Inflammatory macrophage treated with lipopolysaccharide for 4 hours (primary cell): ENCODE results near the gene ZNF526.

Experiments
- DNase-seq: peaks from one replicate; pipeline ENCODE4 v3.0.0-alpha.2; 2020

ZNF526 gene

GRCh38 chr19:42219812-42220750 is at the start of gene ZNF526:
Gene ZNF526, plus strand, starts transcription at chr19:42220312. Its CDS starts 4,092 bp downstream, at chr19:42224404.
- DNase-seq: peak; percentile 99

- DNase-seq: no peak
Observed at GRCh38 chr19:42170715-42171114, 49.4 kb upstream of the ZNF526 start.

DNA sequence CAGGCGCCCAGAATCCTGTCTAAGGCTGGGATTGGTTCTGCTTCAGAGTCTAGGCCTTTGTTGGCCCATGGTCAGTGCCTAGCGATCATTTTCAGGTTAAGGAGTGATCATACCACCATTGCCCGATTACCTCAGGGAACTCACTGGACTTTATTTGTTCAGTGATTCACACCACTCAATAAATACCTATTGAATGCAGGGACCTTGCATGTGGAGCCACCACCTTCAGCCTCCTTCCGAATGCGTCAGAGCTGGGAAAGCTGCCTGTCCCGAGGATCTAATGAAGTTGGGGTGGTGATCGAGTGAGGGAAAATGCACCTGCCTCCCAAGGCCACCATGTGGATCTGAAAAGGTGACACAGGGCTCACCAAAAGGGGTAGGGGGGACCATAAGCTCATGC is 47.9 kb upstream of the ZNF526 start:
- DNase-seq: no peak

- no peak for DNase-seq
Observed at GRCh38 chr19:42173695-42174094, 46.4 kb upstream of the ZNF526 start.

- no peak for DNase-seq
Observed at GRCh38 chr19:42174188-42174587, 45.9 kb upstream of the ZNF526 start.

- no peak for DNase-seq
Observed at GRCh38 chr19:42174958-42175734, 45.0 kb upstream of the ZNF526 start.

DNA sequence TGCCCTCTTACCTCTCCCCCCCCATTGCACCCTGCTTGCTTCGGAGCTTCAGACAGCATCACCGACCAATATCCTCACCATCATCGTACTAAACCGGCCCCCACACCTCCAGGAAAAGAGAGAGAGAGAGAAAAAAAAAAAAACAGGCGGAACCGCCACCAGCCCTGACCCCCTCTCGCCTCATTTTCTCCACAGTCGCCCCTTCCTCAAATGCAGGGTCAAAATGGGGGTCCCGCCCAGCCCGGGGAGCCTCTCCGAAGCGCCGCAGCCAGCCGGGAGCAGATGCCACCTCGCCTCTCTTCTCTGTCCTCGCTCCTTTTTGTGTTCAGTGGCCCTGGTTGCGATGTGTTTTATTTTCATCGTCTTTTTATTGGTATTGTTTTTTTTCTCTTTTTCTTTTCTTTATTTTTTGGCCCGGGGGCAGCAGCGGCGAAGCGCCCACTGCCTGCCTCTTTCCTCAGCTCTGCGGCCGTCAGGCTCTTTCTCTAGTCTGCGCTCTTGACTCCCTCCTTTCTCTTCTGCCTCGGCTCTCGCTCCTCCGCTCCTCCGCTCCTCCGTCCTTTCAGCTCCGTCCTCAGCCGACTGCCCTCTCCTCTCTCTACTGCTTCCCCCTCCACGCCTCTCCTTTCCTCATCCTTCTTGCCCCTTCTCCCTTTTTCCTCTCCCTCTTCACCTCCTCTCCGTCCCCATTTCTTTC is 44.0 kb upstream of the ZNF526 start:
- no peak for DNase-seq

- no peak for DNase-seq
Observed at GRCh38 chr19:42176649-42176989, 43.5 kb upstream of the ZNF526 start.

DNA sequence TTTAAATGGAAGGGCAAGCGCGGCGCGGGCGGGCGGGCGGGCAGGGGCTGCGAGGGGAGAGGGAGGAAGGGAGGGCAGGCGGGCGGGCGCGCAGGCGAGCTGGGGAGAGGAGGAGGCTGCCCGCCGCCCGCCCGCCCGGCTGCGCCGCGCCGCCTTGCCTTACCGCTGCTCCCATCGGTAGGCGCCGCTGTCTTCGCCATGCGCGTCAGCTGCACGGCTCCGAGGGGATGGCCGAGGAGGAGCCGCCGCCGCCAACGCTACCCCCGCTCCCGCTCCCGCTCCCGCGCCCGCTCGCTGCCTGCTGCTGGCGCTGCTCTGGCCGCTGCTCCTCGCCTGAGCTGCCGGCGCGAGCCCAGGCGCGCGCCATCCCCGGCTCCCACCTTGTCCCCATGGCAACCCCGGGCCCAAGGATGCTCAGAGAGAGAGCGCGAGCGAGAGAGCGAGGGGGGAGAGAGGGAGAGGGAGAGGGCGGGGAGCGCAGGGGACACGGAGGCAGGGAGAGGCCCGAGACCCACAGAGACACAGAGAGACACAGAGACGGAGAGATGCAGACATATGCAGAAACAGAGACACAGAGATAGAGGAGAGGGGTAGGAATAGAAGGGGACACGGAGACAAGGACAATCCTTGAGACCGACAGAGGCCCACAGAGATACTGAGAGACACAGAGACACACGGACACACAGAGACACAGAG is 43.0 kb upstream of the ZNF526 start:
- DNase-seq: peak; percentile 66

DNA sequence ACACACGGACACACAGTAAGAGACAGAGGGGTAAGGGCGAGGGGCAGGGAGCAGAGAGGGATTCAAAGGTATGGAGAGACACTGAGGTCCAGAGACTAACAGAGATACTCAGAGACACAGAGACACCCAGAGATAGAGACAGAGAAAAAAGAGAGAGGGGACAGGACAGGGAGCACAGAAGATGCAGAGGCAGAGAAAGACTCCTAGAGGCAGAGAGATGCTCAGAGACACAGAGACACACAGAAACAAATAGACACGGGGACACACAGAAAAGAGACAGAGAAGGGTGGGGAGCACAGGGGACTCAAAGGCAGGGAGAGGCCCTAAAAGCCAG is 42.5 kb upstream of the ZNF526 start:
- DNase-seq: no peak

GRCh38 chr19:42178791-42179674 is 41.1 kb upstream of the ZNF526 start:
- DNase-seq: no peak

DNA sequence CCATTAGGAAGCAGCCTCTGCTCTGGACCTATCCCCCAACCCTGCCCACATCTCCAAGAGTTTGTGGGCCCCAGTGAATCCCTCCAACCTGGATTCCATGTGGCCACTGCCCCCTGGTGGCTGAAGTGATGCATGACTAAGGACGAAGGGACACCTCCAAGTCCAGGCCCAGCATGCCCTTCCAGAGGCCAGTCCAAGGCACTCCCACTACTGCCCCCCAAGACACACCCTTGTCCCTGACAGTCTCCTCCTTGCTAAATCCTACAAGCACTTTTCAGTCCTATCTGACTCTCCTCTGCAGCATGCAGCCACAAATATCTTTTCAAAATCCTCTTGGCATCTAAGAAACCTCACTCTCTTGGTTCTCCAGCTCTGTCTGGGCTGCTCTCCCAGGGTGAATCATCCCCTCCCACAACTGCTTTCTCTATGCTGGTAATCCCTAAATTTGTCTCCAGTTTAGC is 35.7 kb upstream of the ZNF526 start:
- peak; percentile 77 for DNase-seq

- DNase-seq: peak; percentile 36
Observed at GRCh38 chr19:42185277-42185676, 34.8 kb upstream of the ZNF526 start.

- DNase-seq: no peak
Observed at GRCh38 chr19:42188665-42189064, 31.4 kb upstream of the ZNF526 start.

GRCh38 chr19:42189133-42189532 is 31.0 kb upstream of the ZNF526 start:
- no peak for DNase-seq

- no peak for DNase-seq
Observed at GRCh38 chr19:42191330-42191729, 28.8 kb upstream of the ZNF526 start.

- DNase-seq: peak; percentile 79
Observed at GRCh38 chr19:42191855-42192254, 28.3 kb upstream of the ZNF526 start.

GRCh38 chr19:42193294-42193693 is 26.8 kb upstream of the ZNF526 start:
- DNase-seq: no peak

GRCh38 chr19:42193706-42194105 is 26.4 kb upstream of the ZNF526 start:
- DNase-seq: no peak

DNA sequence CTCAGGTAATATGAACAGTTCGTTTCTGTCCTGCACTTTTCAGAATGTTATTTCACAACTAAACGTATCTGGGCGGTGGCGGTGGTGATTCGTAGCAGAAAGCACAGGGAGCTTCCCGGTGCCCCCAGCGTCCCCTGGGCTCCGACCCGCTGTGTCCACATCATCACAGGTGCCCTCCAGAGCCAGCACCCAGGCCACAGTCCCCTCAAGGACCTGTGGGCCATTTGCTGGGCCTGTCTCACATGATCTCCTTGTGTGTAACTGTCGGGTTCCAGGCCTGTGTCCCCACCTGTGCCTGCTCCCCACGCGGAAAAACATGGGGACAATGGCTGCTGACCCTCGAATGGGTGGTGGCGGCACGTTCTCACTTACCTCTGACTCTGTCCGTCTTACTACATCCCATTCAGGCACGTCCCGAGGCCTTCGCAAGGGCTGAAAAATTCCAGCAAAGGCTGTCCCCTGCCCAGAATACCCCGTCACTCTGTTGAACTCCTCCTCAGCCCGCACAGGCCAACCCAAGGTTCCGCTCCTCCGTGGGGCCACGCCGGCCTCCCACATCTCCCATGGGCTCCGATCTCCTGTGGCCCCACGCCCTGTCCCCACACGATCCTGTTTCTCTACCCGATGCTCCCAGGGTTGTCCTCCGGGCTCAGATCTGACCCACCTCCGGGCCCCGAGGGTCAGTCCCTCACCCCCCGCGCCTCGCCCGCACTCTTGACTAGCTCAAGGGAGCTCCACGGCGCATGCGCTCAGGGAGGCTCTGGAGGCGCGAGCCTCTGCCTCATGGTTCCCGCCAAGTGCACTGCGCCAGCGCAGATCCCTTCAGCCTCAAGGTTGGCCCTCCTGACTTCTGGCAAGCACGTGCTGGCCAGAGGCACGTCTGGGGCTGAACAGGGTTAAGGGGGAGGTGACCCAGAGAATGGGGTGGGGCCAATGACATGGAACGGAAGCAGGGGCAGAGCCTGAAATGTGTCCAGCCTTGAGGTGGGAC is 23.8 kb upstream of the ZNF526 start:
- DNase-seq: no peak
